ENCODE data around the gene TBC1D5.

The TBC1D5 gene

DNA sequence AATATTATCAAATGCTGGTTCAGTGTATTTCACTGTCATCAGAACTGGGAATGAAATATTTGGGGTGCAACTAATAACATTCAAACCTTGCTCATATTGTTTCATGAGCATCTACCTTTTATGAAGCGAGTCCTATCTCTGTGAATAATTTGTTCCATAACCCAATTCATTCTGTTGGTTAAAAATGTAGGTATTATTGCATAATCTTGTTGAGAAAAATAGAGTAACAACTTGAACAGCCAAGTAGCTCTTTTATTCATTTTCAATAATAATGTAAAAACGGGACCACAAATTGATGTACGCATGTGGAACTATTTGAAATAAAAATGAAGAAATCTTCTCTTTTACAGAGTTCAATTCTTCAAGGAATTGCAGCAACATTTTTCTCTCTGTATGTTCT lies 30.1 kb upstream of the TBC1D5 start:
- H3K4me3 ChIP-seq (ENCODE audit: control insufficient read depth, low read depth, low read length) = no peak overlapping the region
- DNase-seq (ENCODE audit: low read depth) = no peak
- TF ChIP-seq, protein P1, sequence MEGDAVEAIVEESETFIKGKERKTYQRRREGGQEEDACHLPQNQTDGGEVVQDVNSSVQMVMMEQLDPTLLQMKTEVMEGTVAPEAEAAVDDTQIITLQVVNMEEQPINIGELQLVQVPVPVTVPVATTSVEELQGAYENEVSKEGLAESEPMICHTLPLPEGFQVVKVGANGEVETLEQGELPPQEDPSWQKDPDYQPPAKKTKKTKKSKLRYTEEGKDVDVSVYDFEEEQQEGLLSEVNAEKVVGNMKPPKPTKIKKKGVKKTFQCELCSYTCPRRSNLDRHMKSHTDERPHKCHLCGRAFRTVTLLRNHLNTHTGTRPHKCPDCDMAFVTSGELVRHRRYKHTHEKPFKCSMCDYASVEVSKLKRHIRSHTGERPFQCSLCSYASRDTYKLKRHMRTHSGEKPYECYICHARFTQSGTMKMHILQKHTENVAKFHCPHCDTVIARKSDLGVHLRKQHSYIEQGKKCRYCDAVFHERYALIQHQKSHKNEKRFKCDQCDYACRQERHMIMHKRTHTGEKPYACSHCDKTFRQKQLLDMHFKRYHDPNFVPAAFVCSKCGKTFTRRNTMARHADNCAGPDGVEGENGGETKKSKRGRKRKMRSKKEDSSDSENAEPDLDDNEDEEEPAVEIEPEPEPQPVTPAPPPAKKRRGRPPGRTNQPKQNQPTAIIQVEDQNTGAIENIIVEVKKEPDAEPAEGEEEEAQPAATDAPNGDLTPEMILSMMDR (IDR thresholded peaks at IDR 0.05; ENCODE audit: control insufficient read depth, insufficient read depth, low read depth, low read length, missing control alignments) = no peak

DNA sequence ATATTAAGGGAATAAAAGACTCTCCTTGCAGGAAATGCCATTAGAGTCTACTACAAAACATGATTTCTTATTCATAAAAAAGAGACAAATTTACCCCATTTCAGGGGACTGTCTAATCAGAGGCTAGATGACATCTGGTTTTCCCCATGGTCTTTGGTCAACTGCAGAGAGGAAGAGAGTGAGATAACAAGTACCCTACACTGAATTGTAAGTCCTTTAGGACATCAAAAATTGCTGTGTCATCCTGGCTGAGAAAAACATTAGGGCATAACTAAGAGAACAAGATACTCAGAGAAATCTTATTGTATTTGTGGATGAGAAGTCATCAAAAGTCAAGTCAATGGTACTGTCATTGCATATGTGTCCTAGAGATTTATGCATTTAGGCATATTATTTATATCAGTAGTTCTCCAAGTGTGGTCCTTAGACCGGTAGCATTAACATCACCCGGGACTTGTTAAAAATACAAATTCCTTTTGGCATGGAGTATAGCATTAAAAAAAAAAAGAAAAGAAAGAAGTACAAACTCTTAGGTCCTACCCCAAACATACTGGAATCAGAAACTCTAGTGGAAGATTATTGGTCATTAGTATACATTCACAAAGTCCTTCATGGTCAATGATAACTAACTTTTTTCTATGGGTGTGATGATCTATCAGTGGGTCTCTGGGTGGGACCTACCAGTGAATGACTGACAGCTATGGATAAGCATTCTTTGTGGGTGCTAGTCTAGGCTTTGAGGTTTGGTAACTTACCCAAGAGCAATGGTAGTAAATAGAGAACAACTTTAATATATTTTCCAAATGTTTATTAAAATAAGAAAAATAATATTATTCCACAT lies 29.0 kb upstream of the TBC1D5 start:
- no peak for DNase-seq (ENCODE audit: low read depth)
- TF ChIP-seq, protein P1 (IDR thresholded peaks at IDR 0.05; ENCODE audit: control insufficient read depth, insufficient read depth, low read depth, low read length, missing control alignments) = no peak
- no peak overlapping the region for H3K4me3 ChIP-seq (ENCODE audit: control insufficient read depth, low read depth, low read length)

DNA sequence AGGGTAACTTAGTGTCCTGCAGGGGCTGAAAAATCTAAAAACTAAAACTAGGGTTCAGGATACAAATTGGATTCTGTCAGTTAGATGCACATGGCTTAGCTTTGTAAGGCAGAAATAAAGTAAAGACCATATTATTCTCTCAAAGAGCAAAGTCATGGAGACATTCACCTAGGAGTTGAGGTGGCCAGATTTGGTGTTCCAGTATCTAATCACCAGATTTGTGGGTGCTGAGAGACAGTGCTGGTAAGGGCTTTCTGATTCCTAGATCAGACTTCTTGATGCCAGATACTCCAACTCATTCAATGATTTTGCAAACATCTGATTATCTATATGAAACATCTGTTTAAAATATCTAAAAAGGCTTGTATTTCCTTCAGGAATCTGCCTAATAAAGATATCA lies 28.3 kb upstream of the TBC1D5 start:
- no peak overlapping the region for H3K4me3 ChIP-seq (ENCODE audit: control insufficient read depth, low read depth, low read length)
- TF ChIP-seq, protein P1 (IDR thresholded peaks at IDR 0.05; ENCODE audit: control insufficient read depth, insufficient read depth, low read depth, low read length, missing control alignments) = no peak
- DNase-seq (ENCODE audit: low read depth) = no peak

DNA sequence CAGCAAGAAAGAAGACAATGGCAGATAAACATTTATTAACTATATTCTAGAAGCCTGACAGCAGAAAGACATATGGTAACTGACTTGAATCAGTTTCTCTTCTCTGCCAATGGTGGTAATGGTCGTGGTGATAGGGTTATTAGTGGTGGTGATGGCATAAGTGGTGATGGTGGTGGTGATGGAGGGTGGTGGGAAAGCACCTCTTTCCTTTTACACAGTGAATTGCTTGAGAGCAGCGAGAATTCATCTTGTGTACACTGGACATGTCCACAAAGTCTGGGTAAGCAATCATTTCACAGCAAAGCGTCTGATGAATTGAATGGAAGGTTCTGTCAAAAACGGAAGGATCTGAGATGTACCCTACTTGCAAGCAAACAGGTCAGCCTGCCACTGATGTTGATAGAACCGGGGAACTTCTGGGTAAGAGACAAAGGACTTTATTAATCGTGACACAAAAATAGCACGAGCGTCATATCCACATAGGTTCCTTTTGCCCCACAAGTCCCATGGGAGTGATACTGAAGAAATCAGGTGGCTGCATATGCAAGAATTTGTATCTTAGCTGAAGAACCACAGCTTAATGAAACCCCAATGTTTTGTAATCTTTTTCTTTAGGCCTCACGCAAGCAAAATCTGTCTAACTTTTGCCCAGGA lies 23.5 kb upstream of the TBC1D5 start:
- H3K4me3 ChIP-seq (ENCODE audit: control insufficient read depth, low read depth, low read length) = no peak overlapping the region
- TF ChIP-seq, protein P1 (IDR thresholded peaks at IDR 0.05; ENCODE audit: control insufficient read depth, insufficient read depth, low read depth, low read length, missing control alignments) = no peak
- DNase-seq (ENCODE audit: low read depth) = no peak

DNA sequence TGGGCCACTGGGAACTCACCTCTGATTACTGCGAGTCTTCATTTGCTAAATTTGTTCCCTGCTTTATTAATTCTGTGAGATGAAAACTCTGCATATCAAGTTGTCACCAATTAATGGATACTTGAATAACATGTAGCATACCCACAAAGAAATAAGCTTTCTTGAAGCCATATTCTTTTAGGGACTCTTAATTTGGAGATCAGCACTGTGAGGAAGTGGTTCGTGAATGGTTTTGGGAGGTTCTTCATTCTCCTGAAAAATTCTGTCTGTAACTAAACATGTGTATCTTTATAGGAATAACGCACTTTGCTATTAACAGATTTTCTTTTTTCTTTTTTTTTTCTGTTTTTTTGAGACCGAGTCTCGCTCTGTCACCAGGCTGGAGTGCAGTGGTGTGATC lies 19.1 kb upstream of the TBC1D5 start:
- no peak overlapping the region for H3K4me3 ChIP-seq (ENCODE audit: control insufficient read depth, low read depth, low read length)
- TF ChIP-seq, protein P1 (IDR thresholded peaks at IDR 0.05; ENCODE audit: control insufficient read depth, insufficient read depth, low read depth, low read length, missing control alignments) = no peak
- no peak for DNase-seq (ENCODE audit: low read depth)

DNA sequence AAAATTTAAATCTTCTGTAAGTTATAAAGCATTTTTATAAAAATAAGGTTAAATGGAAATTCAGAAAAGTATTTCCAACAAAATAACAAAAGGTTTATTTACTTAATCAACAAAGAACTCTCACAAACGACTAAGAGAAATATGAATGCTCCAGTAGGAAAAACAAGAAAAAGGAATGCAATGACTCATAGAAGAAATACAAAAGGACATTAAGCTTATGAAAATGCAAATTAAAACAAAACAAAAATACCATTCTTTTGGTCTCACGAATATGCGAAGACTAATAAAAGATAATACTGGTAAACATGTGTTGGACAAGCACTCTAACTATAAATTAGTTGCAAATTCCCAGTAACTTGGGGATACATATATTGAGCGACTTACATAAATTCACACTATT lies 17.5 kb upstream of the TBC1D5 start:
- H3K4me3 ChIP-seq (ENCODE audit: control insufficient read depth, low read depth, low read length) = no peak overlapping the region
- TF ChIP-seq, protein P1 (IDR thresholded peaks at IDR 0.05; ENCODE audit: control insufficient read depth, insufficient read depth, low read depth, low read length, missing control alignments) = no peak
- no peak for DNase-seq (ENCODE audit: low read depth)

Measured in AG09309 (cell line).